K562 treated with DMSO at 1 percent for 24 hours (cell line): Measurements from ENCODE around the gene EXOC3L4. TPM values are rescaled to one million over a fixed set of nuclear protein-coding genes. Genes with fewer than 3 reads are reported as not detected.

Experiments used
- total RNA-seq: library from RNA; unstranded; fragments of 300-600 nt; gene quantifications from 2 replicates; pipeline ENCODE4 v1.2.3, GENCODE V29; 2022; ENCODE audit warnings: low read depth; ENCODE audit not compliant: insufficient read depth

Gene EXOC3L4
- 2.5 and 3.5 TPM in 2 replicates for total RNA-seq

DNA sequence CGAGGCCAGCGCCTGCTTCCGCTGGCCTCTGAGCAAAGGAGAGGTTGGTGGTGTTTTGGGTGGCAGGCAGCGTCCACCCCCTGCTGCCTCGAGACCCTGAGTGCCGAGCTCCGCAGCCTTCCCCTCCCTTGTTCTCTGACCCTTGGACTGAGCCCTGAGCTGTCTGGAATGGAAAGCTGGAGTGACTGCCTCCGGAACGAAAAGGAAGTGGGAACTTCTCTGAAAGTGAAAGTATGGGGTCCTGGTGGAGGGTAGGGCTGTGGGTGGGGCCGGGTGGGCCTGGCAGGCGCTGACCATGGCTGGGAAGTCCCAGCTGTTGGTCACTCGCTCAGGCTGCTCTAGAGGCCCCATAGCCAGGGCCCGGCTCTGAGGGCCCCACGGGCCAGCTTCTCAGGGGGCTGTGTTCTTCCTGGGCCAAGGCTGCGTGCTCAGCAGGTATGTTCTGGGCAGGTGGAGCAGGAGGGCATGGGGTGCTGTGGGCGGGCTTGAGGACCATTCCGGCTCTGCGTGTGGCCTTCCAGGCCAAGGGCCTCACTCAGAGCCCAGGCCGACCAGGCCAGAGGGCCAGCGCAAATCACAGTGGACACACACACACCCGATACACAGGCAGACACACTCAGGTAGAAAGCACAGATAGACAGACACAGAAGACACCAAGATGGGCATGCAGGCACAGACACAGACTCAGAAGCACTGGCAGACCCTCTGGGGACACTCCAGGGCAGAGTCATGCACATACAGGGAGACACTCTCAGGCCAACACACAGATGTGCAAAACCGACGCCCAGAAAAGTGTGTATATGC, at the start of gene EXOC3L4:
TSS of gene EXOC3L4 (plus strand) at position 320 of the 804 bp plus-strand sequence. CDS start 5,495 bp downstream, outside the sequence.

DNA sequence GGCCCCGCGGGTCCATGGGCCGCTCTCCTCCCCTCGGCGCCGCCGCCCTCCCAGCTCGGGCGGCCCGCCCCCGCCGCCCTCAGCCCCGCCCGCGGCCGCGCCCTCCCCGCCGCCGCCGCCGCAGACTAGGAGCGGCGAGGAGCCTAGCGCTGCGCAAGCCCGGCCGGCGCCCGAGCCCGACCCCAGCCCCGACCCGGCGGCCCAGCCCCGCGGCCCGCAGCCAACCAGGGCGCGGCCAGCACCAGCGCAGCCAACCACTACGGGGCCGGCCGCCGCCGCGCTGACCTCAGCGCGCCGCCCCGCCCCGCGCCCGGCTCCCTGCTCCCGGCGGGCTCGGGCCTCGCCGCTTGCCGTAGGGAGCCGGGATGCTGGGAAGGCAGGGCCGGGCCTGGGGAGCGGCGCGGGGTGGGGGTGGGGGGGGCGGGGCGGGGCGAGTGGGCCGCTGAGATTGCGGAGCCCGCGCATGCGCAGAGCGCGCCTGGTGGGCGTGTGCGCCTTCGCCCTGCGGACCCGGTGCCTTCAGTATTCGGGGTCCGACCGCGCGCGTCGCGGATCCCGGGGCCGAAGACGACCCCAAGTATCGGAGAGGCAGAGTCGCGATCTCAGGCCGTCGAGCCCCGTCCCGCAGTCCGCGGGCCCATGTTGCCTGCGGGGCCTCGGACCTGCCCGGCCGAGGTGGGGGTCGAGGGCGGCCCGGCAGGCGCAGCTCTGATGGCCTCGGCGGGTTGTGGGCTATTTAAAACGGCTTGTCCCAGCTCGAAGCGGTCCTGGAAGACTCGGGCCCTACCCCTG, 37.0 kb upstream of the EXOC3L4 start, which contains the start of gene CDC42BPB:
TSS of gene CDC42BPB (minus strand) at position 178 of the 792 bp plus-strand sequence. CDS start 376 bp downstream, outside the sequence.

DNA sequence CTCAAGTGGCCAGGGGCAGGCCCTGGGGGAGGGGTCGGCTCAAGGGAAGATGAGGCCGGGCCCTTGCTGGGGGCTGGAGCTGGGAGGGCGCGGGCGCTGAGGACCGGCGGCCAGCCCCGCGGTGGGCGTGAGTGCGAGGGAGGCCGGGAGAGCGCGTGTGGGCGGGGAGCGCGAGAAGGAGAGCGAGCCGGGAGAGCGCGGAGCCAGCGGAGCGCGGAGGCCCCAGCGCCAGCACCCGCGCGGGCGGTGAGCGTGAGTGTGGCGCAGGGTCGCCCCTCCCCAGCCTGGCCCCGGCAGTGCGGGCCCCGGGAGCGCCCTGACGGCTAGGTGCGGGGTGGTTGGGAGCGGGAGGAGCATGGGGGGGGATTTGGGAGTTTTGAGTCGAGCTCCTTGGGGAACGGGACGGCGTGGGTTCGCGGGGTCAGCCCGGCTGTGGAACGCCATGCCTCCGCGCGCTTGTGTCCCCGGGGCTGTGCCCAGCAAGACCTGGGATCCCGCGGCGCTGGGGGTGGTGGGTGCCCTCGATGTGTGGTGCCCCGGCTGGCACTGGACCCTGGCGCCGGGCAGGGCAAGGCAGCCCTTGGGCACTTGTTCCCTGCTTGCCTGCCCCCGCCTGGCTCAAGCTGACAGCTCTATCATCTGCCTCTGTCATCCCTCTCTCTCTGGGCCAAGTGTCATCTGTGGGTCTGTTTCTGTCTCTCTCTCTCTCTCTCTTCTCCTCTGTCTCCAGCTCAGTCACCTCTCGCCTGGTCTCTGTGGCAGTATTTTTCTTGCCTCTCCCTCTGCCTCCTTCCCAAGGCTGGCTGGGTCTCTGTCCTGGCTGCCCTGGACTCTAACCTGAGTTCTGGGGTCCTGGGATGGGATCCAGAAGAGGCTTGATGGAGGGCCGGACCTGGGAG, 10.3 kb upstream of the EXOC3L4 start, which contains the start of gene LBHD2:
TSS of gene LBHD2 (plus strand) at position 190 of the 899 bp plus-strand sequence. CDS start 1,803 bp downstream, outside the sequence.

DNA sequence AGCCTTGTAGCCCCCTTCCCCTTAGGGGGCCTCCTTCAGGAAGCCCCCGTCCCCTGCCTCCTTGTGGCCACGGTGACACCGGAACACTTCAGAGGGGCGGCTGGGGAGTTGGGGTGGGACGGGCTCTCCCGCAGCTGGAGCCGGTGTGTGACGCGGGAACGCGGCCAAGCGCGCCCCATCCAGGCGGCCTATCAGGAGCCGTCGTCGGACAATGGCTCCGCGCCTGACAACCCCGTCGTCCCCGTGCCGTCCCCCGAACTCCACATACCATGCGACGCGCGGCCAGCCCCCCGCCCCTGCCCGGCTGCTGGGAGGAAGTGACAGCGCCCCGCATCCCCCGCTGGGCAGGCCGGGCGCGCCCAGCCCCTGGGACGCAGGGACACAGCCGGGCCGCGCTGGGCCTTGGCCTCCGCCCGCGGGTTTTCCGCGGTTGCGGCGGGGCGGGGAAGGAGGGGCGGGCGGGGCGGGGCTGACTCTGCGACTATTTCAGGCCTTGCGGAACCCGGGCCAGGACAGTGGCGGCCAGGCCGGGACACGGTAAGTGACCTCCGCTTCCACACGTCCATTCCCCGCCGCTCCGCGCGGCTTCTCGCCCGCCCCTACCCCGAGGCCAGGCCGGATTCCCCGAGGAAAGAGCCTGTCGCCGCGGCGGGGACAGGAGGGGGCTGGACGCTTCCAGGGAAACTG, 28.6 kb downstream of the EXOC3L4 start, which contains the start of gene TNFAIP2:
TSS of gene TNFAIP2 (plus strand) at position 515 of the 687 bp plus-strand sequence. CDS start 2,997 bp downstream, outside the sequence.

Other genes with a start within 250 kb of the EXOC3L4 start
- 0.94 TPM in 1 of 2 replicates, not detected in the other for gene AMN, start 172.1 kb upstream of the EXOC3L4 start, total RNA-seq
- gene CDC42BPB, start 37.2 kb upstream of the EXOC3L4 start, total RNA-seq = 32.0 and 32.2 TPM in 2 replicates
- not detected in 2 replicates for gene LBHD2, start 10.5 kb upstream of the EXOC3L4 start, total RNA-seq
- gene TNFAIP2, start 28.7 kb downstream of the EXOC3L4 start, total RNA-seq = 201 and 225 TPM in 2 replicates
- 186 and 188 TPM in 2 replicates for gene EIF5, start 239.5 kb downstream of the EXOC3L4 start, total RNA-seq